SK-N-MC (cell line): Measurements from ENCODE around the gene LIMK2.
"Not testable (repeated sequence)": the region's sequence is repeated elsewhere in the genome, so short reads cannot be mapped to it uniquely, and the experiment has no call there.

Source experiments
- DNase-seq: peaks from one replicate; pipeline ENCODE4 v3.0.0-alpha.2; 2011; ENCODE audit warnings: low read depth, low spot score
- H3K27ac ChIP-seq: fragments of 200-600 bp; sonication (generic); 2 replicates; pipeline ENCODE4 v1.5.1; 2016; ENCODE audit warnings: mixed run types
- H3K36me3 ChIP-seq: fragments of 200-600 bp; sonication (generic); 2 replicates; pipeline ENCODE4 v1.6.1; 2017; ENCODE audit warnings: antibody characterized with exemption, low read length, mixed read lengths; ENCODE audit not compliant: insufficient read depth
- H3K4me3 ChIP-seq: fragments of 200-600 bp; sonication (generic); 2 replicates; pipeline ENCODE4 v1.5.1; 2016
- H3K9ac ChIP-seq: fragments of 200-600 bp; sonication (generic); 2 replicates; pipeline ENCODE4 v1.8.0; 2017; ENCODE audit warnings: mixed run types, mixed read lengths; ENCODE audit not compliant: insufficient read length
- H3K9me3 ChIP-seq: fragments of 200-600 bp; sonication (generic); 2 replicates; pipeline ENCODE4 v1.6.1; 2017; ENCODE audit warnings: low read depth, mild to moderate bottlenecking, antibody characterized with exemption, low read length, moderate library complexity, mixed read lengths
- EZH2 ChIP-seq: fragments of 200-600 bp; sonication (generic); IDR thresholded peaks from one replicate; pipeline ENCODE4 v1.6.1; 2017; ENCODE audit warnings: antibody characterized with exemption
- FOXP2 ChIP-seq: optimal IDR thresholded peaks from 2 replicates; pipeline ENCODE3; 2011; ENCODE audit warnings: mild to moderate bottlenecking, moderate library complexity; ENCODE audit not compliant: insufficient read depth; ENCODE audit errors: extremely low read length, control extremely low read depth
- POLR2AphosphoS5 ChIP-seq: IDR thresholded peaks from 2 replicates; pipeline ENCODE4 v1.6.1; 2012; ENCODE audit warnings: mild to moderate bottlenecking, low read depth, low read length, borderline replicate concordance

Gene LIMK2

GRCh38 chr22:31302537-31302936 is 90.4 kb downstream of the LIMK2 start:
- Histone ChIP-seq H3K36me3 (no peaks in the 10 kb centered on the region), H3K9ac (no peak overlapping the region), H3K27ac (no peak overlapping the region), H3K4me3 (no peak overlapping the region), H3K9me3 (no peaks in the 10 kb centered on the region)
- no peak for TF ChIP-seq EZH2
- no peak for TF ChIP-seq POLR2AphosphoS5
- no peak for TF ChIP-seq FOXP2
- no peak for DNase-seq

- no peak overlapping the region for H3K9ac ChIP-seq
- H3K36me3 ChIP-seq: no peaks in the 10 kb centered on the region
- no peaks in the 10 kb centered on the region for H3K9me3 ChIP-seq
- TF ChIP-seq EZH2: no peak
- TF ChIP-seq FOXP2: no peak
- no peak for TF ChIP-seq POLR2AphosphoS5
- no peak for DNase-seq
- H3K27ac ChIP-seq: no peak overlapping the region
- H3K4me3 ChIP-seq: no peak overlapping the region
Measured at GRCh38 chr22:31305194-31305593, 93.1 kb downstream of the LIMK2 start.

GRCh38 chr22:31308181-31308580 is 96.1 kb downstream of the LIMK2 start:
- H3K9me3 ChIP-seq: no peaks in the 10 kb centered on the region

GRCh38 chr22:31313366-31314147 is 101.5 kb downstream of the LIMK2 start:
- DNase-seq: no peak
- no peak overlapping the region for H3K27ac ChIP-seq
- no peak overlapping the region for H3K9ac ChIP-seq

More at GRCh38 chr22:31308181-31308580, 96.1 kb downstream of the LIMK2 start:
- Histone ChIP-seq H3K27ac (no peak overlapping the region), H3K4me3 (no peak overlapping the region), H3K36me3 (no peaks in the 10 kb centered on the region), H3K9ac (no peak overlapping the region)
- DNase-seq: no peak
- TF ChIP-seq POLR2AphosphoS5 (no peak), FOXP2 (no peak), EZH2 (no peak)

GRCh38 chr22:31314220-31314619 is 102.1 kb downstream of the LIMK2 start:
- H3K9ac ChIP-seq, H3K9me3 ChIP-seq, DNase-seq, H3K27ac ChIP-seq, H3K36me3 ChIP-seq, H3K4me3 ChIP-seq: not testable (repeated sequence)

More at GRCh38 chr22:31313366-31314147, 101.5 kb downstream of the LIMK2 start:
- no peaks in the 10 kb centered on the region for H3K9me3 ChIP-seq
- no peaks in the 10 kb centered on the region for H3K36me3 ChIP-seq
- TF ChIP-seq EZH2 (no peak), POLR2AphosphoS5 (no peak), FOXP2 (no peak)
- no peak overlapping the region for H3K4me3 ChIP-seq

- TF ChIP-seq POLR2AphosphoS5: no peak
- TF ChIP-seq FOXP2: no peak
- TF ChIP-seq EZH2: no peak
- Histone ChIP-seq H3K4me3 (no peak overlapping the region), H3K27ac (no peak overlapping the region), H3K36me3 (peaks cover 14% of the 10 kb centered on the region; the same call in 1 of the 2 replicates), H3K9me3 (no peaks in the 10 kb centered on the region), H3K9ac (no peak overlapping the region)
- DNase-seq: no peak
Measured at GRCh38 chr22:31321421-31321820, 109.3 kb downstream of the LIMK2 start.

GRCh38 chr22:31323578-31324550 is 111.8 kb downstream of the LIMK2 start:
- Histone ChIP-seq H3K9ac (no peak overlapping the region), H3K9me3 (no peaks in the 10 kb centered on the region), H3K27ac (no peak overlapping the region), H3K4me3 (no peak overlapping the region), H3K36me3 (peaks cover 39% of the 10 kb centered on the region)
- DNase-seq: no peak
- TF ChIP-seq POLR2AphosphoS5 (no peak), EZH2 (no peak), FOXP2 (no peak)

- no peak for TF ChIP-seq FOXP2
- no peak for TF ChIP-seq POLR2AphosphoS5
- Histone ChIP-seq H3K9ac (no peak overlapping the region), H3K27ac (no peak overlapping the region), H3K4me3 (no peak overlapping the region), H3K9me3 (no peaks in the 10 kb centered on the region), H3K36me3 (peaks cover 63% of the 10 kb centered on the region)
- no peak for DNase-seq
Measured at GRCh38 chr22:31326877-31327276, 114.8 kb downstream of the LIMK2 start.
